Inferior parietal cortex (tissue), 1 donor: ENCODE data around the gene TJP2.
A peak's percentile ranks its signal among the peaks of the same experiment; 100 is the strongest.

Source experiments
- DNase-seq: peaks from one replicate; pipeline ENCODE4 v3.0.0-alpha.2; 2016; ENCODE audit errors: extremely low spot score

TJP2 gene

GRCh38 chr9:69173891-69174615 is at the start of gene TJP2:
TSS of gene TJP2 (plus strand) at chr9:69174277. CDS start at chr9:69174373, 96 bp downstream.
- no peak for DNase-seq

DNA sequence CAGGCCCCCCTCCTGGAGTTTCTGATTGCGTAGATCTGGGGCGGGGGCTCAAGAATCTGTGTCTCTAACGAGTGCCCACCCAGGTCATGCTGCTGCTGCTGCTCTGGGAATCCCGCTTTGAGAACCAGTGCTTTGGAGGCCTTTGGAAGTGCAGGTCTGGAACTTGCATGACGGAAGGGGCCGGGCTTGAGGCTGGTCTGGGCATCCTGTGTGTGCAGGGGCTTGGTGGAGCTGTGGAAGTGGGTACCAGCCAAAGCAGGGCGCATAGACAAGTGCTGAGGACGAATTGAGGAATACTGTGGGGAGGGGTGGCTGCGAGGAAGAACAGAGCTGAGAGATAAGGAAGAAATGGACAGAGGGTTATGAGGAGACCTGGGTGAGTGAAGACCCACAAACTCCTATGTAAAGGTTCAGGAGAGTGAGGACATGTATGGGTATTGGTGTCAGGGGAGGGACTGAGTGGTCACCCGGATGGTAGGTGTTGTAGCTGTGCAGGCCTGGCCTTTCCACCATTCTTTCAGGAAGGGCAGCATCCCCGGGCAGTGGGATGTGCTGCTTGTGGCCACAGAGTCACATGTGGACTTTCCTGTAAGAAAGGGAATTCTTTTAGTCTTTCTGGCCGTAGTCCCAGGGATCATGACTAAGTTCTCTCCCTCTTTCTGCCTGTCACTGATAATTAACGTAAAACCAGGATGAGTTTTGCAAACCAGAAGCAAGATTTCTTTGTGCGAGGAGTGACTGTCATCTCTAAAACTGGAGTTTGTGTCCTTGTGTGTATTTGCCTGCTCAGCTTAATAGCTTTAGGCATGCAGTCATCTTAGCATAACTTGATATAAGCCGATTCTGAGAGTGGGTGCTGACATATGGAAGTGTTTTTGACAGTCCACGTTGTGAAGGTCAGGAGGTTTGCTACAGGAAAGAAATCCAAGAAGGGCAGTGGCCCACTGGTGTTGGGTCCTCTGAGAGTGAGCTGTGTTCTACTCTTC is 43.3 kb upstream of the TJP2 start:
- DNase-seq = no peak

DNA sequence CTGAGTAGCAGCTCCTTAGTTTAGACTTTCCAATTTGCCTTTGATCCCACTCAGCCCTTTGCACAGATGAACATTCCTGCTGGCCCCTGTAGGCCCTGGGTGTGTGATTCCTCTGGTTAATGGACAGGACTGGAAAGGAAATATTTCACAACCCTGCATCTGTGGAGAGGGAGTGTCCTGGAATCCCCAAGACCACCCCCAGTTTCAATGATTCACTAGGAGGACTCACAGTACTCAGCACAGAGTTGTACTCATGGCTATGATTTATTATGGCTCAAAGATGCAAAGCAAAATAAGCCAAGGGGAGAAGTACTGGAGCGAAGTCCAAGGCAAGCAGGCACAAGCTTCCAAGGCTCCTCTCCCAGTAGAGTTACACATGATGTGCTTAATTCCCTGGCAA is 42.4 kb upstream of the TJP2 start:
- no peak for DNase-seq

- no peak for DNase-seq
Measured at GRCh38 chr9:69132361-69132760, 41.7 kb upstream of the TJP2 start.

DNA sequence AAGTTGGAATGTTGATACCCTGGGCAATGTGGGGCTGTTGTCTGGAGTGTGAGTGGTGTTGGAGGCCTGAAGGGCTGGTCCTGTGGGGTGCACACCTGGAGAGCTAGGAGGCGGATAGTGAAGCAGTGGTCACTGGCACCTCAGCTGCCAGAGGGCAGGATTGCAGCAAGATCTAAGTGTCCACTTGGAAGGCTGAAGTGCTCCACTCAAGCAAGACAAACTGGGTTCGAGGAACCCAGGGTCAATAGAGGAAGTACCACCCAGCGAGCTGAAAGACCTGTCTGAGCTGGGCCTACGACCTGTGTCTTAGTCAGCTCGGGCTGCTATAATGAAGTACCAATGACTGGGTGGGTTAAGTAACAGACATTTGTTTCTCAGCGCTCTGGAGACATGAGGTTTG is 39.7 kb upstream of the TJP2 start:
- DNase-seq = no peak

DNA sequence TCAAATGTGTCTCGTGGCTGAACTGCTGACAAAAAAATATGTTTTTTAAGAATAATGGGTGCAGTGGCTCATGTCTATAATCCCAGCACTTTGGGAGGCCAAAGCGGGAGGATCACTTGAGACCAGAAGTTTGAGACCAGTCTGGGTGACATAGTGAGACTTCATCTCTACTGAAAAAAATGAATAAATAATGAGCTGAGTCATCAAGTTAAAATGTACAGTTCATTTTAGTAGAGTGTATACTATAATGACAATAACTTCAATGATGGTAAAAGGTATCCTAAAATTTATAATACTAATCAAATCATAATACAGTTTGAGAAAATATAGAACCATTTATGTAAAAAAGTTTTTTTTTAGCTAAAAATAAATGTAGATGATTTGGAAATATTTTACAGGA is 37.9 kb upstream of the TJP2 start:
- DNase-seq = no peak

GRCh38 chr9:69136779-69137178 is 37.3 kb upstream of the TJP2 start:
- DNase-seq = no peak

- no peak for DNase-seq
Measured at GRCh38 chr9:69137311-69137710, 36.8 kb upstream of the TJP2 start.

DNA sequence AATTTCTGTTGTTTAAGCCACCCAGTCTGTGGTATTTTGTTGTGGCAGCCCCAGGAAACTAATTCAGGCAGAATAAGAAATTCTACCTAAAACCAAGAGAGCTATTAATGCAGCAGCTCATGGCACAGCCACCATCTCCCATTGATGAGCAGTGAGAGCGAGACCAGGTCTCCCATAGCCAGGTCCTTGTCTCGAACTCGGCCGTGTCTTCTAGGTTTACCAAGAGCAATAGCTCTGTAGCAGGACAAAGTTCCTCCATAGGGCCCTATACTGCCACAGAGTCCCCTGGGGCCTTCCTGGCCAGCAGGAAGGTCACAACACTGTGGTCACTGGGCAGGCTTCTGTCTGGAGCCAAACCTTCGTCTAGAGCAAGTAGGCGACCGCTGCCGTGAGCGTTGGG is 34.5 kb upstream of the TJP2 start:
- no peak for DNase-seq

GRCh38 chr9:69140123-69140735 is 33.8 kb upstream of the TJP2 start:
- no peak for DNase-seq

- DNase-seq = no peak
Measured at GRCh38 chr9:69141851-69142250, 32.2 kb upstream of the TJP2 start.

DNA sequence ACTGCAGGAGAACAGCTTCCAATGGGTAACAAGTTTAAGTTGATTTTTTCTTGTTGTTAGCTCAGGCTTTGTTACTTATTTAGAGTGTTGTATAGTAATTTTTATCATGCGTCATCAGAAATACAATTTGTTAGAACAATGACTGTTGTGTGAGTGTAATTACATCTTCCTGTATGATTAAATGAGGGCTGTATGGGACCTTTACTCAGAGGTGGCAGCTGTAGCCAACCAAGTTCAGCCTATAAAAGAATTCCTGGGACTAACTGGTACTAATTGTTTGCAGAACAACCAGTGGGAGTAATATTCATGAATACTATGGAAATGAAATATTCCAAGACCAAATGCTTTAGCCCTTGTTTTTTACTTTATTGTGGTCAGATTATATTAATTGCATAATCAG is 30.8 kb upstream of the TJP2 start:
- DNase-seq = no peak

- no peak for DNase-seq
Measured at GRCh38 chr9:69145144-69145715, 28.8 kb upstream of the TJP2 start.

GRCh38 chr9:69147041-69147834 is 26.8 kb upstream of the TJP2 start:
- DNase-seq = no peak

DNA sequence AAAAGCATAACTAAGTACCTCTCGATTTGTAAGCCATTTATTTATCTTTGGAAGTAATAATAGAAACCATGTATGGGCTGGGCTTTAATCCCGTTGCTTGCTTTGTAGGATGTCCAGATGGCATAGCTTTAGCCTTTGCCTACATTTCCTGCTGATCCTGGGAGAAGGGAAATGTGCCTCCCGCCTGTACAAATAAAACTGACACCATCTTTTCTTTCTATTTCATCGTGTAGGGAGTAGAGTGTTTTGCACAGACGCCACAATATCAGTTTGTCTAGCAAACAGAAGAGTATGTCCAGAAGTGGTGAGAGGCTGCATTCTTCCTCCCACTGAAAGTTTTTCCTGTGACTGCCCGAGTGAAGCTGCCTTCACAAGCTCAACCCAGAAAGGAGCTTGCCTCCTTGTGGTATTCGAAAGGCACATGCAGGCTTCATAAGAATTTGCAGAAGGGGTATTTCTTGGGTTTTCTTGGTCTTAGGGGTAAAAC is 24.7 kb upstream of the TJP2 start:
- peak; percentile 40 for DNase-seq

GRCh38 chr9:69151506-69151905 is 22.6 kb upstream of the TJP2 start:
- no peak for DNase-seq

- no peak for DNase-seq
Measured at GRCh38 chr9:69153707-69154521, 20.2 kb upstream of the TJP2 start.

- no peak for DNase-seq
Measured at GRCh38 chr9:69155341-69156030, 18.6 kb upstream of the TJP2 start.

DNA sequence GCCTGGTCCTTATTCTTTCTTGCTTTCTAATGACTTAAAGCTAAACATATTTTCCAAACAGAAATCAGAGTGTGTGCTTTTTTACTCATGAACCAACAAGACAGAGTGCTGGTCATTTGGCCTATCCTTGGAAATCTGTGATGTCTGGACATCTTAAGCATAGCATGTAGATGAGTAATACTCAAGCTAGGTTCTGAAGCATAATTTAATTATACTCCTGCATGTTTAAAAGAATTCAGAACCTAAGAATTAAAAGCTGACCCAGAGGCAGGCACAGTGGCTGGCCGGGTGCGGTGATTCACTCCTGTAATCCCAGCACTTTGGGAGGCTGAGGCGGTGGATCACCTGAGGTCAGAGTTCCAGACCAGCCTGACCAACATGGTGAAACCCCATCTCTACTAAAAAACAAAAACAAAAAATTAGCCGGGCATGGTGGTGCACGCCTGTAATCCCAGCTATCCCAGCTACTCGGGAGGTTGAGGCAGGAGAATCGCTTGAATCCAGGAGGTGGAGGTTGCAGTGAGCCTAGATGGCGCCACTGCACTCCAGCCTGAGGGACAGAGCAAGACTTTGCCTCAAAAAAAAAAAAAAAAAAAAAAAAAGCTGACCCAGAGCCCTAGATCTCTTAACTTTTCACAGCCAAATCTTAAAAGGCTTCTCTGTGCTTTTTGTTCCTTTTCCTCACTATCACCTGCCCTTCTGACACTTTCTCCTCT is 16.2 kb upstream of the TJP2 start:
- DNase-seq = no peak
